Activated CD4-positive, alpha-beta T cell treated with anti-CD3 and anti-CD28 coated beads, Interleukin-2, amount 10 ng/mL, durations not matched to agents 24 days and 14 days (primary cell): ENCODE data around the gene AMFR. TPM values are rescaled to one million over a fixed set of nuclear protein-coding genes. Genes with fewer than 3 reads are reported as not detected.

Source experiments
- DNase-seq: peaks from one replicate; pipeline ENCODE4 v3.0.0; 2022
- H3K27ac Mint-ChIP-seq: one replicate; pipeline ENCODE4 v1.8.0; 2022; ENCODE audit warnings: mild to moderate bottlenecking, mixed read lengths
- H3K27me3 Mint-ChIP-seq: one replicate; pipeline ENCODE4 v1.8.0; 2022; ENCODE audit warnings: mixed read lengths
- H3K36me3 Mint-ChIP-seq: one replicate; pipeline ENCODE4 v1.8.0; 2022; ENCODE audit warnings: low read depth, mild to moderate bottlenecking, mixed read lengths
- H3K4me1 Mint-ChIP-seq: one replicate; pipeline ENCODE4 v1.8.0; 2021; ENCODE audit warnings: mixed read lengths
- H3K4me3 Mint-ChIP-seq: one replicate; pipeline ENCODE4 v1.8.0; 2022; ENCODE audit warnings: mild to moderate bottlenecking, moderate library complexity, mixed read lengths
- H3K9me3 Mint-ChIP-seq: one replicate; pipeline ENCODE4 v1.8.0; 2021; ENCODE audit warnings: mixed read lengths
- intact Hi-C: fragments of 100-400 bp; cut with micrococcal nuclease; formaldehyde crosslinking; loops from one replicate; pipeline ENCODE4 v1.15.1; 2023
- total RNA-seq: library from RNA; stranded (reverse); gene quantifications from 2 replicates; pipeline ENCODE4 v1.2.3, GENCODE V29; 2022

The AMFR gene
- total RNA-seq, 1 donor from 2014 or later = 50.6 TPM

DNA sequence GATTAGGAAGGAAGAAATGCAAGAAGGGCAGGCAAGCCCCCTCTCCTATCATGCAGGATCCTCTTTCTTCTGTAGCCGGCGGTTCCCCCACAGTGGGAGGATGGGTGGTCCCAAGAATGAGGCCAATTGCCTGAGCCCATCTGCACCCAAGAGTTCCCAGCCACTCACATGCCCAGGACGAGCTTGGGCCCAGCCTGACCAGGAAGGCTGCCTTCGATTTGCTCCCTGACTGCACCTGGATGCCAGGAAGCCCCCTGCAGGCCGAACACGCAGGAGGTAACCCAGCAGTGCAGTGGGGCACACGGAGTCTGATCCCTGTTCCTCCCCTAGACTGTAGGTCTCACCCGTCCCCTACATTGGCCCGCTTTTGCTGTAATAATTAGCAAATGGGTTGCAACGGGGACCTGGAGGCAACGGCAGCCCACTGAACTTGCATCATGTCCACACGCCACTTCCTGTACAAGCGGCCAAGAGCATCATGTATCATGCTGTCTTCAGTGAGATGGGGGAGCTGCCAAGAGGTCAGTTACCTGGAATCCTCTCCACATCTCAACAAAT lies 67.5 kb downstream of the AMFR start:
- H3K27me3 Mint-ChIP-seq = no peaks in the 10 kb centered on the region
- H3K36me3 Mint-ChIP-seq = peaks cover 7% of the 10 kb centered on the region
- intact Hi-C loops = loop anchor here (1.0 to 5.0 kb wide), 4 partner anchors 67 to 374 kb away; partner anchors contain the start of genes AMFR and NUP93
- no peak for DNase-seq
- H3K4me3 Mint-ChIP-seq = no peak overlapping the region
- no peaks in the 10 kb centered on the region for H3K9me3 Mint-ChIP-seq
- H3K4me1 Mint-ChIP-seq = peaks cover 33% of the 10 kb centered on the region
- H3K27ac Mint-ChIP-seq = peak overlapping the region; percentile 97

DNA sequence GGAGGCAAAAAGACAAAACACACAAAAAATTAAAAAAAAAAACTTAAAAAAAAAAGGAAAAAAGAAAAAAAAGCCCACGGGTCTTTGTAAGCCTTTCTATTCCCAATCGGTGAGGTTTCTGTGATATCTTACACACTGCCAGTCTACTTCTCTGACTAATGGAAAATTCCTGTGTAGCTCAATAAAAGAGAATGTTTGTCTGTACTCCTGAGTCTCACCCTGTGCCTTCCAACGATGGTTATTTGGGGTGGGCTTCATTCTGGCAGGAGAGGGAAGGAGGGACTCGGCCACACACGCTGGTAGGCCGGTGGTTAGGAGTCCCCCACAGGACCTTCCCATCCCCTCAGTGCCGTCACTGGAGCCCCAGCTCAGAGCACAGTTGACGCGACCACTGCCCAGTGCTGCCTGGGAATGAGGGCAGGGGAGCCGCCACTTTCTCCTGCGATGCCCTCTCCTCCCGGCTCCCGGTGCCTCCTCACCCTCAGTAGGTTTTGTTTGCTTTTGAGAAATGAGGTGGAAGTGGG lies 68.0 kb downstream of the AMFR start:
- H3K27ac Mint-ChIP-seq = peak overlapping the region; percentile 97

GRCh38 chr16:56356276-56357240 lies 68.8 kb downstream of the AMFR start:
- H3K27ac Mint-ChIP-seq = peak overlapping the region; percentile 97
- H3K27me3 Mint-ChIP-seq = no peaks in the 10 kb centered on the region
- peaks cover 2% of the 10 kb centered on the region for H3K36me3 Mint-ChIP-seq
- H3K4me1 Mint-ChIP-seq = peaks cover 33% of the 10 kb centered on the region
- intact Hi-C loops = loop anchor here (1.0 to 5.0 kb wide), 4 partner anchors 68 to 376 kb away; partner anchors contain the start of genes AMFR and NUP93
- no peaks in the 10 kb centered on the region for H3K9me3 Mint-ChIP-seq
- peak; percentile 88 for DNase-seq
- H3K4me3 Mint-ChIP-seq = peak overlapping the region; percentile 82

More for the DNA sequence above, 68.0 kb downstream of the AMFR start:
- intact Hi-C loops = loop anchor here (1.0 to 5.0 kb wide), 4 partner anchors 67 to 375 kb away; partner anchors contain the start of genes AMFR and NUP93
- DNase-seq = no peak
- Mint-ChIP-seq H3K36me3 (peaks cover 2% of the 10 kb centered on the region), H3K4me1 (peaks cover 33% of the 10 kb centered on the region), H3K4me3 (peak overlapping the region; percentile 82), H3K27me3 (no peaks in the 10 kb centered on the region), H3K9me3 (no peaks in the 10 kb centered on the region)

DNA sequence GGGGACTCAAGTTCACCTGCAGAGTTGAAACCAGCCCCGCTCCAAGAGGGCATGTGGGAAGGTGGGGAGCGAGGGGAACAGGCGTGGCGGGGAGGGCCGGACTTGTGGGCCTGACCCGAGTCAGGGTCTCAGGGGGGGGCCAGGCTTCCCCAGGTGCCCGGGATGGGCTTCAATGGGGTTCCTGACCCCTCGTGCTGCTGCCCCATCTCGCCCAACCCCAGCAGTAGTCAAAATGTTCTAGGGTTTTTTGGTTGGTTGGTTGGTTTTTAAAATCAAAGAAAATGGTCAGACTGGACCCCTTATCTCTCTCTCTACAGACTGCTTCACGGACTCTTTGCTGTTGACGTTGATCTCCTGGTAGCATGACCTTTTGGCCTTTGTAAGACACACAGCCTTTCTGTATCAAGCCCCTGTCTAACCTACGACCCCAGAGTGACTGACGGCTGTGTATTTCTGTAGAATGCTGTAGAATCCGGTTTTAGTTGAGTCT lies 69.5 kb downstream of the AMFR start:
- intact Hi-C loops = loop anchor here (2.0 to 5.0 kb wide), 3 partner anchors 69 to 376 kb away; partner anchors contain the start of genes AMFR and NUP93
- DNase-seq = no peak
- Mint-ChIP-seq H3K36me3 (peaks cover 2% of the 10 kb centered on the region), H3K9me3 (no peaks in the 10 kb centered on the region), H3K4me1 (peaks cover 33% of the 10 kb centered on the region), H3K27me3 (peaks cover 2% of the 10 kb centered on the region), H3K4me3 (peak overlapping the region; percentile 82), H3K27ac (peak overlapping the region; percentile 97)

DNA sequence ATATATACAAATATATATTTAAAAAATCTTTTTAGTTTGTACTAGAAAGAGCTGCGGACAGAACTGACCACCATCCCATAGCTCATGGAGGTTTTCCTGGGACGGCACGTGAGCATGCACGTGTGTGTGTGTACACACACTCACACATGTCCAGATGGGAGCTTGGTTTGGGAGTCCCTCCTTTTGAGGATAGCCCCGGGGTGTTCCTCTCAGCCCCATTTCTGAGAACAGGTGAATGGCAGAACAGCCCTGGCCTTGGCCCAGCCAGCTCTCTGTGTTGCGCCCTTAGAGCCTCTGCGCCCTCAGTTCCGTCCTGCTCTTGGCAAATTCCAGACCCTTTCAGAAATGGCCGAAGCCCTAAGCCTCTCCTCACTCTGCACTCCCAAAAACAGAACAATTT lies 70.1 kb downstream of the AMFR start:
- Mint-ChIP-seq H3K4me1 (peaks cover 33% of the 10 kb centered on the region), H3K36me3 (peaks cover 2% of the 10 kb centered on the region), H3K4me3 (no peak overlapping the region), H3K9me3 (no peaks in the 10 kb centered on the region), H3K27me3 (peaks cover 2% of the 10 kb centered on the region), H3K27ac (no peak overlapping the region)
- no peak for DNase-seq
- intact Hi-C loops = loop anchor here (5.0 kb wide), 1 partner anchor 377 kb away; the partner anchor contains the start of gene NUP93

- Mint-ChIP-seq H3K36me3 (no peaks in the 10 kb centered on the region), H3K9me3 (no peaks in the 10 kb centered on the region), H3K4me3 (no peak overlapping the region), H3K4me1 (peaks cover 29% of the 10 kb centered on the region), H3K27me3 (peaks cover 2% of the 10 kb centered on the region), H3K27ac (no peak overlapping the region)
- intact Hi-C loops = loop anchor here (5.0 kb wide), 1 partner anchor 378 kb away; the partner anchor contains the start of gene NUP93
- DNase-seq = no peak
These were observed 70.6 kb downstream of the AMFR start for GRCh38 chr16:56354746-56355145.

DNA sequence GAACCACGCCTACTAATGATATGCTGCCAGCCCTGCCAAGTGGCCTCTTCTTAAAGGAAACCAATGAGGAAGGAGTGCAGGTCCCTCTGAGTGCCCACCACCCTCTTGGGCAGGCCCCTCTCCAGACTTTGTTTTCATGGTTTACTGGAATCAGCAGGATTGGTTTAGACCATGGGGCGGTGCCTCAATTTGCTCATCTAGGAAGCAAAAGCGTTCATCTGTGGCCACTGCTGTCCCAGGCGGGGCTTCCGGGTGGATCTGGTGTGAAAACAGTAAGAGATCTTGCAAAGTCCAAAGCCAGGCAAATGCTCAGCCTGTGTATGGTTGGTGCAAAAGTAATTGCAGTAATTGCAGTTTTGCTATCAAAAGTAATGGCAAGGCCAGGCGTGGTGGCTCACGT lies 71.3 kb downstream of the AMFR start:
- H3K27ac Mint-ChIP-seq = no peak overlapping the region
- no peaks in the 10 kb centered on the region for H3K36me3 Mint-ChIP-seq
- peaks cover 26% of the 10 kb centered on the region for H3K4me1 Mint-ChIP-seq
- peaks cover 2% of the 10 kb centered on the region for H3K27me3 Mint-ChIP-seq
- H3K4me3 Mint-ChIP-seq = no peak overlapping the region
- no peak for DNase-seq
- intact Hi-C loops = no loop called here
- no peaks in the 10 kb centered on the region for H3K9me3 Mint-ChIP-seq

DNA sequence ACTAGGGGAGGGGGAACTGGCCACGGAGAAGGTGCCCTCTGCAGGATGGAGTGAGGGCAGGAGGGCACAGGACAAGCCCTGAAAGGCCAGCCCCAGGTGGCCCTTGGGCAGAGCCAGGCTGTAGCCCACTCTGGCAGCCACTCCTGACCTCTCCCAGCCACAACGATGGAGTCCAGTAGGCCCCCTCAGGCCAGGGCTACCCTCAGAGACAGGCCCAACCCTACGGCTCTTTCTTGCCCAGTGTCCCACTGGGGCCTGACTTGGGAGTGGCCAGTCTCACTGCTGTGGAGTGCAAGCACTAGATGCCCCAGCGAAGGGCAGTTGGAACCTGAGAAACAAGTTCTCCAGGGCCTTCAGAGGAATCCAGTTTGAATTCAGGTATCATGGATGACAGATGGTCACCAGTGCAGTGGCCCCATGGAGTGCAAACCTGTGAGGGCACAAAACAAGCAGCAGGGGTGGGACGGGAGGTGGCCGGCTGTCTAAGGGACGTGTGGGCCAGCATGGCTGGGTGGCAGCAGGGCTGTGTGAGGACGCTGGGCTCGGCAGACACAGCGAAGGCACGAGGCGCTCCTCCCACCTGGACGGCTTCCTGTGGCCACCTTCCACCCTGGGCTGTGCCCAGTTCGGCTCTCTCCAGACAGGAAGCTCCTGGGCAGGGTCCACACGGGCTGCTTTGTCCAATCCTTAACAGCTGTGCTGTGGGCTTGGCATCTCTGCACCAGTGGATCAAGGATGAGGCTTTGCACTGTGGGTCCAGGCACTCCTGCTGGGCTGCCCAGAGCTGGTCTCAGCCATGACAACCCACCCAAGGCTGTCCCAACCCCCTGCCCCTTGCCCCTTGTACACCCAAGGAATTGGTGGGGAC lies 72.1 kb downstream of the AMFR start:
- Mint-ChIP-seq H3K4me1 (peaks cover 20% of the 10 kb centered on the region), H3K4me3 (no peak overlapping the region), H3K36me3 (no peaks in the 10 kb centered on the region), H3K9me3 (no peaks in the 10 kb centered on the region), H3K27me3 (peaks cover 2% of the 10 kb centered on the region), H3K27ac (no peak overlapping the region)
- no peak for DNase-seq
- intact Hi-C loops = no loop called here

DNA sequence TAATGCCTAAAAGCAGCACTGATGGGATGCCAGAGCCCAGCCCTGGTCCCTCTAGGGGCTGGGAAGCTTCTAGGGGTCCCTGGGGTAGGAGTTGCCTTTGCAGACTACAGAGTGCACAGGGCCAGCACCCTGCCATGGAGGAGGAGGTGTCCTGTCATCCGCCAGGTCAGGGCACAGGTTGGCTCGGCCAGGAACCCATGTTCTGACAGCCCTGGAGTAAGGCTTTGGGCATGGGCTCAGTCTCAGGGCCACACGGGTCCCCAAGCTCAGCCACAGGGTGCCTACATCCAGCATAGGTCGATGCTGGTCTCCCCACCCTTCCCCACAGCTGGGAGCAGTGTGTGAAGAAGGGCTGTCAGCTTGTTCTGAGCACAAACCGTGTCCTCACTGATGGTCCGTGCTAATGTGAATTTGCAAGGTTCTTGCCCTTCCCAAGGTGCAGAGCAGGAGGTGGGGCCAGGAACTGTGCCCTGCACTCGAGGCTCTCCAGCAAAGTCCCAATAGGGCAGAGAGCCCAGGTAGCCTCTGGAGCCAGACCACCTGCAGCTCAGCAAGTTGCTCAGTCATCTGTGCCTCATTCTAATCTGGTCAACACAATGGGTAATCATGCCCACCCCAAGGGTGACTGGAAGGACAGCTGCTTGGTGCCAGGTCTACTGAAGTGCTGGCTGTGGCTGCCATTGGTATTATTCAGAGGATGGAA lies 72.8 kb downstream of the AMFR start:
- Mint-ChIP-seq H3K4me3 (no peak overlapping the region), H3K27me3 (peaks cover 2% of the 10 kb centered on the region), H3K36me3 (no peaks in the 10 kb centered on the region), H3K4me1 (peaks cover 19% of the 10 kb centered on the region), H3K27ac (no peak overlapping the region), H3K9me3 (no peaks in the 10 kb centered on the region)
- no peak for DNase-seq
- intact Hi-C loops = no loop called here

GRCh38 chr16:56351481-56351880 lies 73.9 kb downstream of the AMFR start:
- no peak for DNase-seq
- Mint-ChIP-seq H3K27me3 (peaks cover 2% of the 10 kb centered on the region), H3K27ac (peak overlapping the region; percentile 1), H3K4me1 (peaks cover 10% of the 10 kb centered on the region), H3K36me3 (no peaks in the 10 kb centered on the region), H3K4me3 (no peak overlapping the region), H3K9me3 (no peaks in the 10 kb centered on the region)
- intact Hi-C loops = no loop called here

DNA sequence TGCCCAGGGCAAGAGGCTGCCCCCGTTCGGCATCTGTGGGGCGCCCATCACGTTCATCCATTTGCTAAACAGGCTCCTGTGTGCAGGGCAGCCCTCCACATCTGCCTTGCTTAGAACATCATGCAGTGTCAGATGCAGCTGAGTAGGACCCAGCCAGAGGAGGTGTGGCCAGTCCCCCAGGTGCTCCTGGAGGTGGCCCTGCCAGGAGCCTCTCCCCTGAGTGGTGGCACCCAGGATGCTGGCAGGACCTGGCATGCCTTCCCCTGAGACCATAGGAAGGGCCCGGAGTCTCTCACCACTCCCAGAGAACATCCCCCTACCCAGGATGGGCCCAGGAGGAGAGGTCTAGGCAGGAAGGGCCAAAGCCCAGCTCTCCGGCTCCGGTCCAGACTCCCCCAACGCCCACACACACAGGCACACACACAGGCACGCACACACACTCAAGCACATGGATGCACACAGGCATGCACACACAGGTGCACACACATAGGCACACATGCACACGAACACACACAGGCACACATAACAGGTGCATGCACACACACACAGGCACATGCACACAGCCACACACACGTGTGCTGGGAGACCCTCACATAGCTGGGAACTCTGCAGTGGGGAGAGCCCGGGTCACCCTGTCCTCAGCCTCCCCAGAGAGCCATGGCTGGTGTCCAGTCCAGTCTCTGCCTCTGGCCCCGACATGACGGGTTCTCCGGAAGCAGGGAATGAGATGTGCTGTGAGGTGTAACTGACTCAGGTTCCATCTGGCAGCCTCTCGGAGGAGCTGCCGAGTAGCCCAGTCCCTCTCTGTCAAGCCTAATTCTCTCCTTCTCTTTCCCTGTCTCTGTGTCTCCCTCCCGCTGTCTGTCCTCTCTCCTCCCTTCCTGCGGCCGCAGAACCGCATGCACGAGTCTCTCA lies 74.6 kb downstream of the AMFR start:
- DNase-seq = no peak
- intact Hi-C loops = no loop called here
- Mint-ChIP-seq H3K36me3 (no peaks in the 10 kb centered on the region), H3K27ac (peak overlapping the region; percentile 1), H3K9me3 (no peaks in the 10 kb centered on the region), H3K27me3 (peaks cover 2% of the 10 kb centered on the region), H3K4me3 (no peak overlapping the region), H3K4me1 (peaks cover 4% of the 10 kb centered on the region)

- DNase-seq = no peak
- H3K27ac Mint-ChIP-seq = no peak overlapping the region
- intact Hi-C loops = no loop called here
These were observed 75.6 kb downstream of the AMFR start for GRCh38 chr16:56349711-56350161.

More at GRCh38 chr16:56349711-56350161, 75.6 kb downstream of the AMFR start:
- Mint-ChIP-seq H3K4me1 (peaks cover 2% of the 10 kb centered on the region), H3K9me3 (no peaks in the 10 kb centered on the region), H3K36me3 (no peaks in the 10 kb centered on the region), H3K4me3 (no peak overlapping the region), H3K27me3 (peaks cover 2% of the 10 kb centered on the region)
